ENCODE data around the gene TNFAIP2. TPM values are rescaled to one million over a fixed set of nuclear protein-coding genes. Genes with fewer than 3 reads are reported as not detected.
"Not testable (repeated sequence)": the region's sequence is repeated elsewhere in the genome, so short reads cannot be mapped to it uniquely, and the experiment has no call there.

Gene TNFAIP2
- total and polyA plus RNA-seq, 2 of the 4 experiments (the other 2 are of a cell fraction), result 6.3 to 9.6 TPM

DNA sequence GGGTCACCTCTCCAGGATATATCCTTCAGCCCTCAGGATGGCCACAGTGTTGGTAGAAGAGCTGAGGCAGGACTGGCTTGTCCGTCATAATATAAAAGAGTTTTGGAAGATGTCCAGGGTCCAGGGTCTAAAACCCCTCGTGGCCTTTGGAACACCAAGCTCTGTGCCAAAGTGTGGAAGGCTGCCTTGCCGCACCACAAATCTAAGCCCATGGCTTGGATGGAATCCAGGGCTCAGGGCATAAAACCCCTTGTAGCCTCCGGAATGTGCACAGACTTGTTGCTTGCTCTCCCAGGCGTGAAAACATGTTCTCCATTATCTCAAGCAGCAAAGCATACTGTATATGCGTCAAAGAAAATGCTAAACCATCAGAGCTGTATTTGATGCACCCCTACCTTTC, 46.7 kb downstream of the TNFAIP2 start:
- Histone ChIP-seq H3K4me1 (ENCODE audit: control insufficient read depth, insufficient read depth, low read length) (no peaks in the 10 kb centered on the region), H3K27ac (ENCODE audit: insufficient read depth, low read length) (no peak overlapping the region), H2AFZ (replicated peaks; ENCODE audit: low read length, poor library complexity) (no peak overlapping the region), H2BK5ac (ENCODE audit: low read depth, low read length, poor library complexity, severe bottlenecking) (no peak overlapping the region), H2BK20ac (ENCODE audit: low read depth, low read length) (no peak overlapping the region), H3K56ac (ENCODE audit: extremely low read depth, insufficient read depth, low read length) (no peak overlapping the region), H3K4me3 (ENCODE audit: insufficient read depth, low read depth, low read length) (no peak overlapping the region), H3K4ac (ENCODE audit: low read depth, low read length) (no peak overlapping the region), H3K36me3 (ENCODE audit: control insufficient read depth, insufficient read depth, low read length) (no peaks in the 10 kb centered on the region), H2BK120ac (ENCODE audit: low read depth, low read length) (no peak overlapping the region), H4K8ac (ENCODE audit: low read depth in 2 of 2, low read length in 2 of 2) (no peak overlapping the region), H2BK15ac (ENCODE audit: low read depth, low read length) (no peak overlapping the region), H2AK9ac (replicated peaks; ENCODE audit: low read depth, low read length, poor library complexity) (no peak overlapping the region), H3K9ac (ENCODE audit: low read depth, low read length) (no peak overlapping the region), H2AK5ac (ENCODE audit: low read depth, low read length) (no peak overlapping the region), H3K27me3 (ENCODE audit: control insufficient read depth, insufficient read depth, low read length) (peaks cover 48% of the 10 kb centered on the region), H4K20me1 (ENCODE audit: insufficient read depth, low read length) (no peaks in the 10 kb centered on the region), H3K4me2 (ENCODE audit: low read depth, low read length) (no peak overlapping the region), H3K9me1 (ENCODE audit: insufficient read depth, low read length) (no peaks in the 10 kb centered on the region), H3K79me1 (ENCODE audit: low read depth in 1 of 2, low read length in 2 of 2) (no peaks in the 10 kb centered on the region), H3K9me3 (ENCODE audit: control insufficient read depth, insufficient read depth, low read length) (peaks cover 20% of the 10 kb centered on the region), H4K5ac (ENCODE audit: low read depth, low read length) (no peak overlapping the region), H4K91ac (ENCODE audit: insufficient read depth, low read depth, low read length) (no peak overlapping the region), H3K18ac (ENCODE audit: low read depth, low read length) (no peak overlapping the region), H3K14ac (replicated peaks; ENCODE audit: low read depth, low read length) (no peak overlapping the region), H3K23ac (ENCODE audit: low read depth, low read length) (no peak overlapping the region)
- dilution Hi-C loops (cut with HindIII; ENCODE audit: low sequenced_read_pairs, unreplicated experiment), result no loop called here
- BruUV-seq (replicated peaks), result no TSS peak
- in situ Hi-C loops (cut with MboI; ENCODE audit: low sequenced_read_pairs), result no loop called here
- intact Hi-C loops (cut with micrococcal nuclease), result no loop called here
- DNase-seq (no peak), ATAC-seq (ENCODE audit: low read depth) (no peak)
- ChIA-PET CTCF (no interaction called here), POLR2A (ENCODE audit: unreplicated experiment) (no interaction called here)
- 77% methylated on average over 4 of the region's 6 CpGs; no CpG with 5 or more reads in 1 of the 2 experiments for WGBS, 2 experiments (ENCODE audit: extremely low coverage in 2 of 2, insufficient read length in 1 of 2)
- no peak for TF ChIP-seq NFE2L2 (IDR thresholded peaks at IDR 0.05; ENCODE audit: low read depth, low read length)
- no peak for TF ChIP-seq POLR2A (IDR thresholded peaks at IDR 0.05; ENCODE audit: low read depth, low read length)
- no peak for TF ChIP-seq RFX5 (IDR thresholded peaks at IDR 0.05; ENCODE audit: low read depth, low read length)
- TF ChIP-seq, protein P1, sequence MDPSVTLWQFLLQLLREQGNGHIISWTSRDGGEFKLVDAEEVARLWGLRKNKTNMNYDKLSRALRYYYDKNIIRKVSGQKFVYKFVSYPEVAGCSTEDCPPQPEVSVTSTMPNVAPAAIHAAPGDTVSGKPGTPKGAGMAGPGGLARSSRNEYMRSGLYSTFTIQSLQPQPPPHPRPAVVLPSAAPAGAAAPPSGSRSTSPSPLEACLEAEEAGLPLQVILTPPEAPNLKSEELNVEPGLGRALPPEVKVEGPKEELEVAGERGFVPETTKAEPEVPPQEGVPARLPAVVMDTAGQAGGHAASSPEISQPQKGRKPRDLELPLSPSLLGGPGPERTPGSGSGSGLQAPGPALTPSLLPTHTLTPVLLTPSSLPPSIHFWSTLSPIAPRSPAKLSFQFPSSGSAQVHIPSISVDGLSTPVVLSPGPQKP (IDR thresholded peaks at IDR 0.05; ENCODE audit: borderline replicate concordance, low read depth, low read length), result no peak
- no peak for TF ChIP-seq FOS (IDR thresholded peaks at IDR 0.05; ENCODE audit: low read depth, low read length)
- TF ChIP-seq BHLHE40 (IDR thresholded peaks at IDR 0.05; ENCODE audit: low read depth, low read length), result no peak

DNA sequence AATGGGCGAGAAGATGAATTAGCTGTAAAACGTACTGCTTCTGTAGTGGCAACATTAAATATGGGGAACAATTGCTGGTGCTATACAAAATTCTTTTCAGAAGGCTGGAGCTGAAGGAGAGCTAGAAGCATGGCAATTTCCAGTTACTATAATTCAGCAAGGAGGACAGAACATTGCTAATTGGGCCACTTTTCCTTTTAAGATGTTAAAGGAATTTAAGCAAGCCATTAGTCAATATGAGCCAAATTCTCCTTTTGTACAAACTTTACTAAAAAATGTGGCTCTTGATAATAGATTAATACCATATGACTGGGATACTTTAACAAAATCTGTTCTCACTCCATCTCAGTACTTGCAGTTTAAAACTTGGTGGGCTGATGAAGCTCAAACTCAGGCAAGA, 47.9 kb downstream of the TNFAIP2 start:
- POLR2A ChIA-PET (ENCODE audit: unreplicated experiment), result not testable (repeated sequence)
- H3K9me3 ChIP-seq (ENCODE audit: control insufficient read depth, insufficient read depth, low read length), result peaks cover 22% of the 10 kb centered on the region

More for the DNA sequence above, 47.9 kb downstream of the TNFAIP2 start:
- in situ Hi-C loops (cut with MboI; ENCODE audit: low sequenced_read_pairs); BruUV-seq (replicated peaks); H3K36me3 ChIP-seq (ENCODE audit: control insufficient read depth, insufficient read depth, low read length); CTCF ChIA-PET; H4K91ac ChIP-seq (ENCODE audit: insufficient read depth, low read depth, low read length); H3K4ac ChIP-seq (ENCODE audit: low read depth, low read length); H2BK120ac ChIP-seq (ENCODE audit: low read depth, low read length); dilution Hi-C loops (cut with HindIII; ENCODE audit: low sequenced_read_pairs, unreplicated experiment); H3K56ac ChIP-seq (ENCODE audit: extremely low read depth, insufficient read depth, low read length); H2AFZ ChIP-seq (replicated peaks; ENCODE audit: low read length, poor library complexity); H3K4me1 ChIP-seq (ENCODE audit: control insufficient read depth, insufficient read depth, low read length); H4K8ac ChIP-seq (ENCODE audit: low read depth in 2 of 2, low read length in 2 of 2); H2AK5ac ChIP-seq (ENCODE audit: low read depth, low read length); ATAC-seq (ENCODE audit: low read depth); H2BK5ac ChIP-seq (ENCODE audit: low read depth, low read length, poor library complexity, severe bottlenecking); H3K79me1 ChIP-seq (ENCODE audit: low read depth in 1 of 2, low read length in 2 of 2); H4K20me1 ChIP-seq (ENCODE audit: insufficient read depth, low read length); H2BK20ac ChIP-seq (ENCODE audit: low read depth, low read length); H3K9me1 ChIP-seq (ENCODE audit: insufficient read depth, low read length); H2AK9ac ChIP-seq (replicated peaks; ENCODE audit: low read depth, low read length, poor library complexity); H3K14ac ChIP-seq (replicated peaks; ENCODE audit: low read depth, low read length); H3K9ac ChIP-seq (ENCODE audit: low read depth, low read length); H3K4me2 ChIP-seq (ENCODE audit: low read depth, low read length); H3K4me3 ChIP-seq (ENCODE audit: insufficient read depth, low read depth, low read length); H3K18ac ChIP-seq (ENCODE audit: low read depth, low read length); H2BK15ac ChIP-seq (ENCODE audit: low read depth, low read length); H3K27ac ChIP-seq (ENCODE audit: insufficient read depth, low read length); intact Hi-C loops (cut with micrococcal nuclease); H4K5ac ChIP-seq (ENCODE audit: low read depth, low read length); H3K23ac ChIP-seq (ENCODE audit: low read depth, low read length); DNase-seq: not testable (repeated sequence)
- no CpG with 5 or more reads among the region's 2 CpGs for WGBS, 2 experiments (ENCODE audit: extremely low coverage in 2 of 2, insufficient read length in 1 of 2)
- peaks cover 36% of the 10 kb centered on the region for H3K27me3 ChIP-seq (ENCODE audit: control insufficient read depth, insufficient read depth, low read length)

Data from IMR-90 (cell line).